GM12878 (cell line): Measurements from ENCODE around the gene MAML2.

Experiments used
- HDGF ChIP-seq: fragments of 450-650 bp; IDR thresholded peaks from 2 replicates; pipeline ENCODE4 v1.6.1; 2016; ENCODE audit warnings: antibody characterized with exemption
- POLR2A ChIP-seq: IDR thresholded peaks from 2 replicates; pipeline ENCODE4 v1.6.1; 2011; ENCODE audit warnings: low read depth, mild to moderate bottlenecking, low read length
- TCF3 ChIP-seq: IDR thresholded peaks from 2 replicates; pipeline ENCODE4 v1.6.1; 2012; ENCODE audit warnings: low read depth, mild to moderate bottlenecking, low read length, borderline replicate concordance; ENCODE audit not compliant: insufficient read depth

DNA sequence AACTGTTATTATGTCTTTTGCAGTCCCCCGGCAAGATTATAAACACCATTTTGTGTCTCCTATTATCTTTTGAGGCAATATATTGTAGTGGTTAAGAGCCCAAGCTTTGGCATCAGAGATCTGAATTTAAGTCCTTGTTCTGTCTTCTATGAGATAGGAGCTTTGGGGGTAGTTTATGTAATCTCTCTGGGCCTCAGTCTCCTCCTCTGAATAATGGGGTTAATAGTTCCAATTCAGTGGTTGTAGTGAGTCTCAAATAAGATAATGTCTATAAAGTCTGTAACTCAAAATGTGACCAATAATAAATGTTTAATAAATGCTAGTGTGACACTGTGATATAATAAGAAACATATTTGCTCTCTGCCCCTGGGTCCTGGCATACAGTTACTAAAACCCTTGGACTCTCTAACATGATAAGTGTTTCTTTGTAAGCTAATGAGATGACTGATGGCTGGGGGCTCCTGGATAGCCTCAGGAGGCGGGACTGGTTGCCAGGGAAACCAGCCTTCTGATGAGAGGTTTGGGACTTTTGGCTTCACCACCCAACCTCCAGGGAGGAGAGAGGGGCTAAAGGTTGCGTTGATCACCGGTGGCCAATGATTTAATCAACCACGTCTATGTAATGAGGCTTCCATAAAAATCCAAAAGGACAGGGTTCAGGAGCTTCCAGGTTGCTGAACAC lies 235.7 kb downstream of the MAML2 start:
- no peak for TF ChIP-seq POLR2A
- TF ChIP-seq HDGF = no peak
- TF ChIP-seq TCF3 = no peak
